ENCODE results near the gene LRRC31. TPM values are rescaled to one million over a fixed set of nuclear protein-coding genes. Genes with fewer than 3 reads are reported as not detected.

Gene LRRC31
- polyA plus RNA-seq, 12 donors = 8.3 TPM; not detected in 11

DNA sequence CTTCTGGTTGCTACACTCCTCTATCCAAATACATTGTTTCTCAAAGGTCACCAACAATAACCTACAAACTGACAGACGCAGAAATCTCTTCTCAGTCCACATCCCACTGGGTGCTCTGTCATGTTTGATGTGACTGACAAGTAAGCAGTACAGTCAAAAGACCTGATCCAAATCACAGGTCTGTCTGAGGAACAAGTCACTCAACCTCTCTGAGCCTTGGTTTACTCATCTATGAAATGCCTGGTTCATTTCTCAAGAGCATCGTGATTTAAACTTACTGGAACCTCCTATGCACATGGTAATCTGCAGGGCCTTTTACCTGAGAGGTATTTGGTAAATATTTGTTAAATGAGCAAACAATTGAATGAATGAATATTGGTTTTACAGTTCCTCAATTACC, 5.5 kb downstream of the LRRC31 start:
- DNase-seq = no peak

DNA sequence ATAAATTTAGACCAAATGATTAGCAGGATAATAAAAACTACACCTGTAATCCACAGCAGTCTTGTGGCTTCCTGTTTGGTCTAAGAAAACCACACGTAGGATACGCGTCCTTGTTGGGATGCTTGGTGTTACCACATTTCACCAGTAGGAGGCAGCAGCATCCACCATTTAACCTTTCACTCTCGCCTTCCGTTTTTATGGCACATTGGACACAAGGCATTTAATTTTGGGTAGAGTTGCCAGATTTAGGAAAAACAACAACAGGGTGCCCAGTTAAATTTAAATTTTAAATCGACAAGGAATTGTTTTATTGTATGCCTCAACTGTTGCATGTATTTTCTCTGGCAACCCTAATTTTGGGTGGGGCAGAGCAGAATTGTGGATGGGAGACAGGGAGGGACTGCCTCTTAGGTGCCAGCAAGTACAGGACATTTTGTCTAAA, 6.3 kb downstream of the LRRC31 start:
- DNase-seq = peak; percentile 62

DNA sequence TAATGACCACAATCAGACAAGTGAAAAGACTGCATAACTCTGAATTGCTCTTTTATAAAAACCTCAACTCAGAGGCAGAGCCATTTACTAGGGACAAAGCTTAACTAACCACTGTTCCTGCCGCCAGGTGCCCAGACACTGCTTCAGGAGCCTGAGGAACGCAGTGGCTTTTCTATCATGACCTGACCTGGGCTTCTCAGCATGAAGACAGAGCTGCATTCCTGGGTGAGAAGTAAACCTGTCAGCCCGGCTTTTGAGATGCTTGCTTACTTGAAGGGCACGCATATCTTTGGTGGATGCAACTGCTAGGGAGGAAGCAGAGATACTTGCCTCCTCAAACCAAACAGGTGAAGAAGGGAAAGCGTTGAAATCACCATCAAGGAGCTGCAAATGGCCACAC, 7.9 kb downstream of the LRRC31 start:
- DNase-seq = no peak

DNA sequence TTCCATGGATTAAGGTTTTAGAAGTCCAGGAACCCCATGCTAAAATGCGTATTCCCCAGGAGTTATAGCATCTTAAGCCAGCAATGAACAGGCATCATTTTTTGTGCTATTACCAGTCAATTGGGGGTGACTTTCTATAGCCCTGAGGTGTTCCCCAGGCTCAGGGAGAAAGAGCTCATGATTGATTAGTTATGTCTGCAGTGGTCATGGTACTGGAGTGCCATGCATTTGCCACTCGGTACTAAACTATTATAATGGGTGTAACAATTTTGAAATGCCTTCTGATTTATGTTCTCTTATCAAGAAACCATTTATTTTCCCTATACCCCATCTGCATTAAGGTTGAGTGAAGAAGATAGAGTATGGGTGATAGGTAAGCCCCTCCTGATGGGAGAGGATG, 11.9 kb downstream of the LRRC31 start:
- no peak for DNase-seq

DNA sequence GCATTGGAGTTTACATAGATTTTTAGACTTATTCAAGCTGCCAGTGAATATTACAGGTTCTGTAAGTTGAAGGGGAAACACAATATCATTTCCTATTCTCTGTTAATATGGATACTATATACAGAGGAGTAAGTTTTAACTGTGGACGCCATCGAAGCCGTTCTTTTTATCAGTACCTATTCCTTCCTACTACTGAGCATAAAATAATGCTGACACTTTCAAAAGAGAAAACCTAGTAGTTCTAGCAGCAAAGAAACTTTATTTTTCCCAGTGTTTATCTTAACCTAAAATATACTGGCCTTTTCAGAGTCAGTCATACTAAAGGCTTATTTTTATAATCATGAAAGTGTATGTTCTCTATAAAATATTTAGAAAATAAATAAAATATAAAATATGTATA, 14.2 kb downstream of the LRRC31 start:
- no peak for DNase-seq

DNA sequence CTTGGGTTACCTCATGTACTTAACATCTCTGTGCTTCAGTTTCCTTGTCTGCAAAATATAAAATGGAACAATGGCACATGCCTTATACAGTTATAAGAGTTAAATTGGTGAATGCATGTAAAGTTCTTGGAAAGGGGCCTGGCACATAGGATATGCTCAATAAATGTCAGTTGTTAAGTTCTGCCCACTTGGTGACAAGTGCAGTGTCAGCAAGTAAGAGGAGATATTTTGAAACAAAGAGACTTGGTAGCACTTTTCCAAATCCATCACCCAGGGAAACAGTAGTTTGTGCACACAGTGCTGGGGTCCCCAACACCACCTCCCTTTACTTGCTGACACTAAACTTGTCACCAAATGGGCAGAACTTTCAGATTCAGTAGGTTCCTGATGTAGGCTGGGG, 19.1 kb downstream of the LRRC31 start:
- DNase-seq = no peak

DNA sequence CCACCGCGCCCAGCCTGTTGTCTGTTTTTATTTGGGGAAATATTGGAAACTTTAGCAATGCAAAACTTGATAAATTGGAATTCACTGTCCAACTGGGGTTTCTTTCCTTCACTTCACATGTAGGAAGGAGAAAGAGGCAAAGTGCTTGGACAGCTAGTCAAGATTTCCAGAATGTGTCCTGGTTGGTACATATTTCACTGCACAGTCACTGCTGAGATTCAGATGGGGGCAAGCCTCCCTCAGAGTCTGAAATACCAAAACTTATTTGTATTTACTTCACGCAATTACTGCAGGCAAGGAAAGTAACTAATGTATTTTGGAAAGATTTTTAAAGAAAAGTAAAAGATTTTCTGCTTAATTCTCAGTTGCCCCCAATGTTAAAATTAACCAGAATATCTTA, 21.0 kb downstream of the LRRC31 start:
- no peak for DNase-seq

DNA sequence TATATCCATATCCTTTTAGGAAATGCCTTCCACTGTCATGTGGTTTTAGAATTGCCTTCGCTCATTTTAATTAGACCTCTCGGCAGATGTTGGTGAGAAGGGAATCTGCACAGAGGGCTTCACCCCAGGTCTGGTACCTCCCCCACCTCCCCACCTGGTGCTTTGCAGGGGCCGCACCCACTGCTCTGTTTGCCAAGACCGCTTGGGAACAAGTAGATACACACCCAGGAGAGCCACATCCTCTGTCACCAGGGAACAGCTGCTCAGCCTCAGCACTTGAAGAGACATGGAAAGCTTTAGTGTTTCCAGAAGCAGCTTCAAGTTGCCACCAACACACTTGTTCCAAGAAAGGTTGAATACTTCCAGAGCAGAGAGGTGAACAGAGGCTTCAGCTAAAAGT, 21.8 kb downstream of the LRRC31 start:
- DNase-seq = no peak

DNA sequence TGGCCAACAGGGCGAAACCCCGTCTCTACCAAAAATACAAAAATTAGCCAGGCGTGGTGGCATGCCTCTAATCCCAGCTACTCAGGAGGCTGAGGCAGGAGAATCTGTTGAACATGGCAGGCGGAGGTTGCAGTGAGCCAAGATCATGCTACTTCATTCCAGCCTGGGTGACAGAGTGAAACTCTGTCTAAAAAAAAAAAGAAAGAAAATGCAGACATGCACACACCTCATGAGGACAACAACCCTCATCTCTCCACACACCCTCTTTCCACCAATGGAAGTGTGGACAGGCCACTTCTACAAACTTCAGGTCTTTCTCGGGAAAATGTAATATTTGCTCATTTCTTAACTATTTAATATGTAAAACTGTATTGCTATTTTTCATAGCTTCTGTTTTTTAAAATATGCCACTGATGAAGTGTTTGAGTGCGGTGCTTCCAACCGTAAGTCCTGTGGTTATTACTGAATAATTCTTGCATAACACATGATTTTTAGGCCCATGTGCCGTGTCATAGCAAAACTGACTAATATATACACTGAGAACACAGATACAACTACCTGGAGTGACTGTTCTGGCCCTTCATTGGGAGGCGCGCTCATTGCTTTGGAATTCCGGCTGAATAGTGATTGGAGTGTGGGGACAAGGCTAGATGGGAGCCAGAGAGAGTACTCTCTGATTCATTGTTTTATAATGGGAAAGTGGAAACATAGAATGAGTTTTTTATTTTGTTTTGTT, 23.1 kb downstream of the LRRC31 start:
- no peak for DNase-seq

DNA sequence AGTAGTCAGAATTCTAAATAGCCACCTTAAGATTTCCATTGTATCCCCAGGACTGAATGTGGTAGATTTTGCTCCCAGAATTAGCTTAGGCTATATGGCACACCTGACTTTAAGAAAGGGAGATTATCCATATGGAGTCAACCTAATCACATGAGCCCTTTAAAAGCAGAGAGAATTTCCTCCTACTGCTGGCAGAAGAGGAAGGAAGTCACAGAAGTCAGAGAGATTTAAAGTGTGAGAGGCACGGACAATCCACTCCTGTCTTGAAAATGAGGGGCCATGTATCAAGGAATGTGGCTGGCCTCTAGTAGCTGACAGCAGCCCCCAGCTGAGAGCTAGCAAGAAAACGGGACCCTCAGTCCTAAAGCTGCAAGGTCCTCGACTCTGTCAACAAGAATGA, 26.8 kb downstream of the LRRC31 start:
- no peak for DNase-seq

DNA sequence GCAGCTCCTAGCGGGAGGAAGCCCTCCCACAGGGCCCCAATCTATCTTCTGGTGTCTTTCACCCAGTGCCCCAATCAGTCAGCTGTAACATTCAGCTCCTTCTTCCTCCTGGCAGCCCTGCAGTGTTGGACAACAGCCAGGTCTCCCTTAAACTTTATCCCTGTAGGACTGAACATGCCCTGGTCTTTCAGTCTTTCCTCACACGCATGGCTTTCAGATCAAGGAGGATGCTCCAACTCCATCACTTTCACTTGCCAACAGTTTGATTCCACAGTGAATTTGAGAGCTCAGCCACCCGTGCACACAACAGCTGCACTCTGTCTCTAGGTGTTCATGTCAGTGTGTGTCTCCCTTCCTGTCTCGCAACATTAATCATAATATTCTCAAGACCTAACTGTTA, 28.6 kb downstream of the LRRC31 start:
- DNase-seq = no peak

DNA sequence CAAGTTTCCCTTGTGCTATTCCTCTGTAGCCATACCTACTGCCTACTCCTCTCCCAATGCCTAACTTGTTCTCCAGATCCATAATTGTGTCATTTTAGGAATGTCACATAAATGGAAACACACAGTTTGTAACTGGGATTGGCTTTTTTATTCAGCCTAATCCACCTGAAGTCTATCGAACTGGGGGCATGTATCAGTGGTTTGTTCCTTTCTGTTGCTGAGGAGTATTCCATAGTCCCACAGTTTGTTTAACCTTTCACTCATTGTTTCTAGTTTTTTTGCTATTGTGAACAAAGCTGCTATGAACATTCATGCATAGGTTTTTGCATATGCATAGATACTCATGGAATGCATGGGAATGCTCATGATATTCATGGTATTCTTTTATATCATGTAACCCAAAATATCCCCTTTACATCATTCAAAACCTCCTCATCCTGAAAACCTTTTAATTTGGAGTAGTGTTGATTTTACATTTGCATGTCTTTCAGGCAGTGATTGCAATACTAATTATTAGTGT, 31.2 kb downstream of the LRRC31 start:
- no peak for DNase-seq

DNA sequence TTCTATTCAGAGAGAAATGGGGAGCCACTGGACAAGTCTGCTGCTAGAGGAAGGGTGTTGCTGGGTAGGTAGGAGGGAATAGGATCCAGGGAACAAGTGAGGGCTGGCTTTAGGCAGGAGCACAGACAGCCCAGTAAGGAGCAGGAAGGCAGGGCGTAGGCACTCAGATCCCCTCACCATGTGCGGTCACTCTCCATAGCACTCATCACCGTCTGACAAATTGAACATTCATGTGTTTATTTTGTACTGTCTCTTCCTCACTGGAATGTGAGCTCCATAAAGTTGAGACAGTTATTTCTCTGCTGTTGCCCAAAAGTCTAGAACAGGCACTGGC, 32.8 kb downstream of the LRRC31 start:
- no peak for DNase-seq

DNA sequence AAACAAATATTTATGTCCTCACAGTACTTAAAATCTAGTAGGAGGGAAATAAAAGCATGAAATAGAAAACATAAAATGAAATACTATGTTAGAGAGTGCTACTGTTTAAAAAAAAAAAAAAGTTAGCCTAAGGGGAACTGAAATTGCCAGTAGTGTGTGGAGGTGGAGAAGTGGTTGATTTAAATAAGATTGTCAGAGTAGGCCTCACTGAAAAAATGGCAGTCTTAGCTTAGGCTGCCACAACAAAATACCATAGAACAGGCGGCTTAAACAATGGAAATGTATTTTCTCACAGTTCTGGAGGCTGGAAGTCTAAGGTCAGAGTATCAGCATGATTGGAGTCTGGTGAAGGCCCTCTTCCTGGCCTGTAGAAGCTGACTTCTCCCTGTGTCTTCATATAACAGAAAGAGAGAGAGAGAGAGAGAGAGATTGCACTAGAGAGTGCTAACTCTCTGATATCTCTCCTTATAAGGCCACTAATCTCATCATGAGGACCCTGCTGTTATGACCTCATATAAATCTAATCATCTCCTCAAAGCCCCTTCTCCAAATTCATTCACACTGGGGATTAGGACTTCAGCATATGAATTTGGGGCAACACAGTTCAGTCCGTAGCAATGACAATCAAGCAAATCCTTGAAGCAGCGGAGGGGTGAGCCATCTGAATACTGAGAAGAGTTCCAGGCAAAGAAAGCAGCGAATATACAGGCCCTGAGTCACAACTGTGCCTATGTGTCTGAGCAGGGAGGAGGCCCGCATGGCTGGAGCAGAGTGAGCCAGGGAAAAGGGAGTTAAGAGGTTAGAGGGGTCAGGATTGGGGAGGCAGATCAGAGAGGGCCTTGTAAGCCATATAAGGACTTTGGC, 33.4 kb downstream of the LRRC31 start:
- no peak for DNase-seq

DNA sequence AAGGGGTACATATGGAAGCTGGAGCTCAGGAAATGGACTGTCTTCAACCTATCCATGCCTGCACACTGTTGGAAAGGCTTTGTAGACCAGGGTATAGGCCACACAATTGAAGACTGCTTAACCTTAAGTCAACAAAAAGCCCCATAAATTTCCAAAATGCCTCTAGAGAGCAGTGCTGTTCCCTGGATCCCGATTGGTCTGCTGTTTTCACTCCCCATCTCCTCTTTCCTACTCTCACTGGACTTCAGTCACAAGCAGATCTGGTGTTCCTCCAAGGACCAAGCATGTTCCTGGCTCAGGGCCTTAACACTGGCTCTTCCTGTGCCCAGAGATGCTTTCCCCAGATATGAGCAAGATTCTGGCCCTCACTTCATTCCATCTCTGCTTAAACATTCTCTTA, 34.2 kb downstream of the LRRC31 start:
- no peak for DNase-seq

DNA sequence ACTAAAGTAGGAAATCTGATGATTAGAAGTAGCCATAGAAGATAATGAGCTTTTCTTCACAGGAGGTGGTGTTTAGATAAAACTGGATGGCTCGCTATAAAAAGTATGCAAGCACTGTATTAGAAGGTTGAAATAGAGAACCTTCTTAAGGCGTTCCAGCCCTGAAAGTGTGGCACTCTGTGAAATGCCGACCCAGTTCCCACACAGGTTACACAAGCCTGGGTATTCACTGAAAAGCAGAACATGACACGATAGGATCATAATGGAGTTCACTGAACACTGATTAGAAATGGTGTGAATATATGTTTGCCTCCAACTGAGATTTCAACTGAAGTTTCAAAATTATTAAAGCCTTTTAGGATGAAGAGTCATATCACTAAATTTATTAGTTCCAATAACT, 42.0 kb downstream of the LRRC31 start:
- DNase-seq = no peak

DNA sequence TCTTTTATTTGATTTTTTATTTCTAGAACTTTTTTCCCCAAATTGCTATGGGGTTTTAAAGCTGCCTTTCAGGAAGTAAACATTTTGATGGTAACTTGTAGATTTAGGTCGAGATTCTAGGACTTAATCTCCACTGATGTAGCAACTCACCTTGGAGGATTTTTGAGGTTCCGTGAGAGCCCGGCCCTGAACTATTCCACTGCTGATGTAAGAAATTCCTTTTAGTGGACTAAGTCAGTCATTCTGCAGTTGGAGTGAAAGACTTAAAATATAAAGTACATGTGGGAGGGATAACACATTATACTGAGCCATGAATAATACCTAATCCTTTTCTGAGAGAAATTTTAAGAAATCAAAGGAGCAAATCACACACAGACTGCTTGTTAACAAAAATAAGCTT, 44.4 kb downstream of the LRRC31 start:
- no peak for DNase-seq

DNA sequence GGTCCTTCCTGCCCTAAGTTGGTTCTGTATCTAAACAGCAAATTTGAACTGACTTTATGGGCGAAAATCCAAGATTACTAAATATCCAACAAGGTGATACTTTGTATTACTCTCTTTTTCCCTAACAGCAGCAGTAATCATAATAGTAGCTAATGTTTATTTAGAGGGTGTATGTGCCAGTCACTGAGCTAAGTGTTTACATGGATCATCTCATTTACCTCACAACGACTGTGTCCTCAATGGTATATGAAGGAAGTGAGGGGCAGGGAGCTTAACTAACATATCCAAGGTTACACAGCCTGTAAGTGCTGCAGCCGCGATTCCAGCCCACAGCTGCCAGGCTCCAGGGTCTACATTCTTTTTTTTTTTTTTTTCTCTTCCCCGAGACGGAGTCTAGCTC, 46.8 kb downstream of the LRRC31 start:
- no peak for DNase-seq

DNA sequence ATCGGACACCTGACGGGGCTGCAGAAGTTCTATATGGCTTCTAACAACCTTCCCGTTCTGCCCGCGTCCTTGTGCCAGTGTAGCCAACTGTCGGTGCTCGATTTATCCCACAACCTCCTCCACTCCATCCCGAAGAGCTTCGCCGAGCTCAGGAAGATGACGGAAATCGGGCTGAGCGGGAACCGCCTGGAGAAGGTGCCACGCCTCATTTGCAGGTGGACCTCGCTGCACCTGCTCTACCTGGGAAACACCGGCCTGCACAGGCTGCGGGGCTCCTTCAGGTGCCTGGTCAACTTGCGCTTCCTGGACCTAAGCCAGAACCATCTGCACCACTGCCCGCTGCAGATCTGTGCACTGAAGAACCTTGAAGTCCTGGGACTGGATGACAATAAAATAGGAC, 47.2 kb downstream of the LRRC31 start:
- no peak for DNase-seq

DNA sequence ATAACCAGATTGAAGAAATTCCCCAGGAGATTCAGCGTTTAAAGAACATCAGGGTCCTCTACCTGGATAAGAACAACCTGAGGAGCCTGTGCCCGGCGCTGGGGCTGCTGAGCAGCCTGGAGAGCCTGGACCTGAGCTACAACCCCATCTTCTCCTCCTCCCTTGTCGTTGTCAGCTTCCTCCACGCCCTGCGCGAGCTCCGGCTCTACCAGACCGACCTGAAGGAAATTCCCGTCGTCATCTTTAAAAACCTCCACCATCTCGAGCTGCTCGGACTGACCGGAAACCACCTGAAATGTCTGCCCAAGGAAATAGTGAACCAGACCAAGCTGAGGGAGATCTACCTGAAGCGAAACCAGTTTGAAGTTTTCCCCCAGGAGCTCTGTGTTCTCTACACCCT, 47.6 kb downstream of the LRRC31 start:
- DNase-seq = no peak

DNA sequence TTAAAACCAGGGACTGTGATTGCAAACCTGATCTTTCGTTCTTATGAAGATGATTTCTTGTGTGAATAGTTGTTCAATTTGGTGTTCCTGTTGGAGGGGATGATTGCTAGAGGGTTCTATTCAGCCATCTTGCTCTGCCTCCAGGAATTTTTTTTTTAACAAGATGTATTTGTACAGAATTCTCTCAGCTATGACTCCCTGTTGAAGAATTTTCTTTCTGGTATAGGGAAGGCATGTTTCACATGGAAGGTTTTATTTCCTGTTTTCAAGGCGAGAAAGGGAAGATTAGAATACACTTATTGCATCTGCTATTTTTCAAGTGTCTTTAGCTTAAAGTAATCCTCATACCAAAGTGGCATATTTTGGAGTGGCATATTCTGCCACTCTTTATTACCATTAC, 51.4 kb downstream of the LRRC31 start:
- DNase-seq = no peak

DNA sequence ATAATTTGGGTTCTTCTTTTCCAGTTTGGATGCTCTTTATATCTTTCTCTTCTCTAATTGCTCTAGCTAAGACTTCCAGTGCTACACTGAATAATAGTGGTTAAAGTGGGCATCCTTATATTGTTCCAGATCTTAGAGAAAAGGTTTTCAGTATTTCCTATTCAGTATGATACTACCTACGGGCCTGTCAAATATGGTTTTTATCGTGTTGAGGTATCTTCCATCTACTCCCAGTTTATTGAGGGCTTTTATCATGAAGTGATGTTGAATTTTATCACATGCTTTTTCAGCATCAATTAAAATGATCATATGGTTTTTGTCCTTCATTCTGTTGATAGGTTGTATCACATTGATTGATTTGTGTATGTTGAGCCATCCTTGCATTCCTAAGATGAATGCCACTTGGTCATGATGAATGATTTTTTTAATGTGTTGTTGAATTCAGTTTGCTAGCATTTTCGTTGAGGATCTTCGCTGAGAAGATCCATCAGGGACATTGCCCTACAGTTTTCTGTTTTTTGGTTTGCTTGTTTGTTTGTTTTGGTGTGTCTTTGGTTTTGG, 54.1 kb downstream of the LRRC31 start:
- no peak for DNase-seq
